Measurements from ENCODE around the gene CAMKMT. TPM values are rescaled to one million over a fixed set of nuclear protein-coding genes. Genes with fewer than 3 reads are reported as not detected.

Gene CAMKMT
- total RNA-seq, 4 donors from 2014 or later: 6.0 to 15.3 (median 10.7) TPM

DNA sequence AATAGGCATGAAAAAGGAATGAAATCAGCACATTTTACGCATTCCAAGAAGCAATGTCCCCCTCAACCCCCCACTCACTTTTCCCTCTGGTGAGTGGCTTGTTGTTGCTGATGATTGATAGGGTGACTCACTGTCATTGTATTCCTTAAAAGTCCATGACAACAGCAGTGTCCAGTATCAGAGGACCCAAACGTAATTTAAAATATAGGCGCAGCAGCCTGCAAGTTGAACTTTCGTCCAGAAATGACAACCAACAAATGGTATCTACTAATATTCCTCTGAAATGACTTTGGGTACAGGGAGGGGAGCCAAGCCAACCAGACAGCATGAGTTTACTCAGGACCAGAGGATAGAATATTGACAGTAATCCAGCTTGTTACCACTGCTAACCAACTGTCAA is 396.8 kb downstream of the CAMKMT start:
- H3K9me3 ChIP-seq: no peaks in the 10 kb centered on the region
- H3K36me3 ChIP-seq: no peaks in the 10 kb centered on the region
- TF ChIP-seq EP300 (IDR thresholded peaks at IDR 0.05) (no peak), POLR2AphosphoS5 (IDR thresholded peaks at IDR 0.05) (no peak), POLR2A (IDR thresholded peaks at IDR 0.05) (no peak)
- TF ChIP-seq, protein P1, sequence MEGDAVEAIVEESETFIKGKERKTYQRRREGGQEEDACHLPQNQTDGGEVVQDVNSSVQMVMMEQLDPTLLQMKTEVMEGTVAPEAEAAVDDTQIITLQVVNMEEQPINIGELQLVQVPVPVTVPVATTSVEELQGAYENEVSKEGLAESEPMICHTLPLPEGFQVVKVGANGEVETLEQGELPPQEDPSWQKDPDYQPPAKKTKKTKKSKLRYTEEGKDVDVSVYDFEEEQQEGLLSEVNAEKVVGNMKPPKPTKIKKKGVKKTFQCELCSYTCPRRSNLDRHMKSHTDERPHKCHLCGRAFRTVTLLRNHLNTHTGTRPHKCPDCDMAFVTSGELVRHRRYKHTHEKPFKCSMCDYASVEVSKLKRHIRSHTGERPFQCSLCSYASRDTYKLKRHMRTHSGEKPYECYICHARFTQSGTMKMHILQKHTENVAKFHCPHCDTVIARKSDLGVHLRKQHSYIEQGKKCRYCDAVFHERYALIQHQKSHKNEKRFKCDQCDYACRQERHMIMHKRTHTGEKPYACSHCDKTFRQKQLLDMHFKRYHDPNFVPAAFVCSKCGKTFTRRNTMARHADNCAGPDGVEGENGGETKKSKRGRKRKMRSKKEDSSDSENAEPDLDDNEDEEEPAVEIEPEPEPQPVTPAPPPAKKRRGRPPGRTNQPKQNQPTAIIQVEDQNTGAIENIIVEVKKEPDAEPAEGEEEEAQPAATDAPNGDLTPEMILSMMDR (IDR thresholded peaks at IDR 0.05): no peak
- WGBS: 93% methylated on average over 4 of the region's 4 CpGs
- H3K27me3 ChIP-seq: no peaks in the 10 kb centered on the region
- no peak for DNase-seq (ENCODE audit: low spot score in 2 of 2)
- no peak overlapping the region for H3K4me3 ChIP-seq
- H3K27ac ChIP-seq: no peak overlapping the region
- H3K4me1 ChIP-seq: no peaks in the 10 kb centered on the region

DNA sequence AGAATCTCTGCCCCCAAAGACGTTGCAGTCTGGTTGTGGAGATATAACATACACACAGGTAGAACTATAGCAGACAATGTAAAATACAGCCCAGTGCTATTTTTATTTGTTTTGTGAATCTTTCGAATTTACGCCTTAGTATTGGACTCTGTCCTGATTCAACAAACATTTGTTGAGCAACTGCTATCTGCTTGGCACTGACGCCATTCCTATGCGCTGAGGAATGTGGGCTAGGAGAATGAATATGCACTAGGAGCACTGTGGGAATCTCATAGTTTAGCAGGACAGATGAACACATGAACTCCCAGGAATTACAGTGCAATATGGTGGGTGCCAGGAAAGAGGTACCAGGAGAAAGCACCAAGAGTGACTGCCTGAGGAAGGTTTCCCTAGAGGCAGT is 398.1 kb downstream of the CAMKMT start:
- Histone ChIP-seq H3K4me1 (no peaks in the 10 kb centered on the region), H3K4me3 (no peak overlapping the region), H3K27me3 (no peaks in the 10 kb centered on the region), H3K9me3 (no peaks in the 10 kb centered on the region), H3K27ac (no peak overlapping the region), H3K36me3 (no peaks in the 10 kb centered on the region)
- WGBS: 95% methylated on average over 5 of the region's 5 CpGs
- no peak for DNase-seq (ENCODE audit: low spot score in 2 of 2)
- TF ChIP-seq, protein P1 (IDR thresholded peaks at IDR 0.05): no peak
- TF ChIP-seq POLR2A (IDR thresholded peaks at IDR 0.05): no peak
- no peak for TF ChIP-seq EP300 (IDR thresholded peaks at IDR 0.05)
- no peak for TF ChIP-seq POLR2AphosphoS5 (IDR thresholded peaks at IDR 0.05)

DNA sequence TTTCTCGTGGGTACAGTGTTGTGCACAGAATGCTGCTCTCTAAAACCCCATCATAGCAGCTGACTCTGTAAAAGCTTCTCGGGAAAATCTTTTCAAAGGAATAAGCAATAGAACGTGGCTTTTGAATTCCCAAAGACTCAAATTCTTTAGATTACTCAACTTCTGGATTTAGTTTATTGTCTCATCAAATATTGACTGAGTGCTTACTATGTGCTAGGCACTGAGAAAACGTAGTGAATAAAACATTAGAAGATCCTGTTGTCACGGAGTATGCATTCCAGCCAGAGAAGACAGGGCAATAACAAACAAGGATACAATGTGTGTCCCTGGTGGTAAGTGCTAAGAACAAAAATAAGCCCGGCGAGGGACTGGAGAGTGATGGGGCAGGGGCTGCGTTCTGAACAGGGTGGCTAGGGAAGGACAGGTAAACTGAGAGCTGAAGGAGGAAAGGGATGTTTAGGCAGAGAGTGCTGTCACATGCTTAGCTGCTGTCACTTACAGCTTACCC is 401.6 kb downstream of the CAMKMT start:
- Histone ChIP-seq H3K4me1 (peaks cover under 1% of the 10 kb centered on the region), H3K36me3 (no peaks in the 10 kb centered on the region), H3K4me3 (no peak overlapping the region), H3K27me3 (peaks cover 1% of the 10 kb centered on the region), H3K27ac (no peak overlapping the region), H3K9me3 (no peaks in the 10 kb centered on the region)
- WGBS: 74% methylated on average over 8 of the region's 8 CpGs
- no peak for TF ChIP-seq POLR2A (IDR thresholded peaks at IDR 0.05)
- TF ChIP-seq EP300 (IDR thresholded peaks at IDR 0.05): no peak
- TF ChIP-seq POLR2AphosphoS5 (IDR thresholded peaks at IDR 0.05): no peak
- TF ChIP-seq, protein P1 (IDR thresholded peaks at IDR 0.05): no peak
- DNase-seq (ENCODE audit: low spot score in 2 of 2): no peak

DNA sequence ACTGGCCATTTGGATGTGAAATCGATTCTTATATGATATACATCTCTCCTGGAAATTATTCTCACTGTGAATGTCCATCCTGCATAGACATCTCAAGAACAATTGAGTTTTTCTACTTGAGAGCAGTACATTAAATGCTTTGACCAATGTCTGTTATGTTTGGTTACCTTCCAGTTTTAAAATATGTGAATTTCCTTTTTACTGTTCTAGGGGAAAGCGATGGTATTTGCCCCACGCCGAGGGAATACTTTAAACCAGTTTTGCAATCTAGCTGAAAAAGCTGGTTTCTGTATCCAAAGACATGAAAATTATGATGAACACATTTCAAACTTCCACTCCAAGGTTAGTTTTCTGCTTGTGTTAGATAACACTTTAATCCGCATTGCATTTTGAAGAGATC is 404.5 kb downstream of the CAMKMT start:
- Histone ChIP-seq H3K27me3 (peaks cover 6% of the 10 kb centered on the region), H3K36me3 (no peaks in the 10 kb centered on the region), H3K4me3 (no peak overlapping the region), H3K4me1 (peaks cover 8% of the 10 kb centered on the region), H3K9me3 (no peaks in the 10 kb centered on the region), H3K27ac (no peak overlapping the region)
- TF ChIP-seq EP300 (IDR thresholded peaks at IDR 0.05) (no peak), POLR2AphosphoS5 (IDR thresholded peaks at IDR 0.05) (no peak)
- TF ChIP-seq, protein P1 (IDR thresholded peaks at IDR 0.05): no peak
- no peak for DNase-seq (ENCODE audit: low spot score in 2 of 2)
- 90% methylated on average over 5 of the region's 5 CpGs for WGBS

DNA sequence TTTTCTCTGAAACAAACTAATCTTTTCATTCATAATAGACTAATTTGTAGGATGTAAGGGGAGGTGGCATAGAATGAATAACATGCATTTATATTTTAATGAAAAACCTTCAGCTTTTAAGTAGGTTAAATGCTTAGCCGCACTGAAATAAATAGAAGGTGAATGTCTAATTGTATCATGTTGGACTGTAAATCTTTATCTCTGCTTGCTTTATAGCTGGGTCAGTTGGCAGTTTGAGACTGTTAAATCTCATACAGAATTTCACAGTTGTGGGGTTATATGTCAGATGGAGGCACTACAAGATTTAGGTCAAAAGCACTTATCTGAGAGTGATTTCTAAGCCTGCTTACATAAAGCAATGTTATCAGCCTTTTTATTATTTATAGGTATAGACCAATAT is 405.0 kb downstream of the CAMKMT start:
- Histone ChIP-seq H3K9me3 (no peaks in the 10 kb centered on the region), H3K4me1 (peaks cover 8% of the 10 kb centered on the region), H3K4me3 (no peak overlapping the region), H3K27me3 (peaks cover 6% of the 10 kb centered on the region), H3K36me3 (no peaks in the 10 kb centered on the region), H3K27ac (no peak overlapping the region)
- 94% methylated on average over 1 of the region's 1 CpG for WGBS
- TF ChIP-seq EP300 (IDR thresholded peaks at IDR 0.05): no peak
- no peak for DNase-seq (ENCODE audit: low spot score in 2 of 2)

- TF ChIP-seq POLR2AphosphoS5 (IDR thresholded peaks at IDR 0.05): no peak
- no peak for TF ChIP-seq POLR2A (IDR thresholded peaks at IDR 0.05)
- TF ChIP-seq EP300 (IDR thresholded peaks at IDR 0.05): no peak
- TF ChIP-seq, protein P1 (IDR thresholded peaks at IDR 0.05): no peak
- DNase-seq (ENCODE audit: low spot score in 2 of 2): no peak
- H3K27me3 ChIP-seq: peaks cover 6% of the 10 kb centered on the region
- WGBS: 91% methylated on average over 8 of the region's 8 CpGs
- H3K36me3 ChIP-seq: no peaks in the 10 kb centered on the region
- H3K27ac ChIP-seq: no peak overlapping the region
- H3K9me3 ChIP-seq: no peaks in the 10 kb centered on the region
- no peak overlapping the region for H3K4me3 ChIP-seq
- peaks cover 8% of the 10 kb centered on the region for H3K4me1 ChIP-seq
These were observed 405.9 kb downstream of the CAMKMT start for GRCh38 chr2:44767691-44768090.
